Keratinocyte (primary cell): ENCODE data around the gene WFDC2. TPM values are rescaled to one million over a fixed set of nuclear protein-coding genes. Genes with fewer than 3 reads are reported as not detected.

Experiments
- DNase-seq: peaks from one replicate; pipeline ENCODE4 v3.0.0-alpha.2; 2011; ENCODE audit warnings: low read depth, missing footprints, low spot score
- FAIRE-seq: peaks from 2 replicates; lab custom pipeline; 2011; peaks lifted over from hg19 to GRCh38; lab: Jason Lieb, UNC
- H2AFZ ChIP-seq: 2 replicates; pipeline ENCODE4 v1.6.0; 2012; ENCODE audit warnings: low read length, control low read depth, inconsistent platforms; ENCODE audit not compliant: control insufficient read depth
- H3K27ac ChIP-seq: 2 replicates; pipeline ENCODE4 v1.5.1; 2011; ENCODE audit warnings: low read length; ENCODE audit not compliant: control insufficient read depth, insufficient read depth
- H3K27me3 ChIP-seq: 3 replicates; pipeline ENCODE4 v1.6.0; 2011; ENCODE audit warnings: low read length; ENCODE audit not compliant: control insufficient read depth, insufficient read depth; ENCODE audit errors: extremely low read depth
- H3K36me3 ChIP-seq, 2 experiments: 2 replicates in 1 of 2; 3 replicates in 1 of 2; pipeline ENCODE4 v1.5.1; 2011; ENCODE audit warnings: low read length in 2 of 2, mild to moderate bottlenecking in 1 of 2; ENCODE audit not compliant: control insufficient read depth in 2 of 2, insufficient read depth in 2 of 2; ENCODE audit errors: extremely low read depth in 1 of 2
- H3K4me1 ChIP-seq: 3 replicates; pipeline ENCODE4 v1.5.1; 2011; ENCODE audit warnings: low read length; ENCODE audit not compliant: control insufficient read depth, insufficient read depth; ENCODE audit errors: extremely low read depth
- H3K4me2 ChIP-seq: 3 replicates; pipeline ENCODE4 v1.6.0; 2011; ENCODE audit warnings: low read depth, low read length; ENCODE audit not compliant: control insufficient read depth, insufficient read depth; ENCODE audit errors: extremely low read depth
- H3K4me3 ChIP-seq, 3 experiments: fragments of 200-600 bp in 1 of 3; sonication (generic) in 1 of 3; 2 replicates in 2 of 3; 3 replicates in 1 of 3; pipeline ENCODE4 v1.5.1; 2011 to 2016; ENCODE audit warnings: low read length in 3 of 3, mild to moderate bottlenecking in 3 of 3, control low read depth in 2 of 3, inconsistent platforms in 1 of 3, low read depth in 1 of 3, mixed read lengths in 1 of 3, mixed run types in 1 of 3, moderate library complexity in 1 of 3; ENCODE audit not compliant: control insufficient read depth in 2 of 3, insufficient read depth in 2 of 3; ENCODE audit errors: extremely low read depth in 1 of 3
- H3K79me2 ChIP-seq: 2 replicates; pipeline ENCODE4 v1.6.0; 2012; ENCODE audit warnings: low read length; ENCODE audit not compliant: control insufficient read depth, insufficient read depth
- H3K9ac ChIP-seq: 3 replicates; pipeline ENCODE4 v1.6.0; 2011; ENCODE audit warnings: low read length; ENCODE audit not compliant: control insufficient read depth, insufficient read depth; ENCODE audit errors: extremely low read depth
- H3K9me1 ChIP-seq: 3 replicates; pipeline ENCODE4 v1.6.0; 2011; ENCODE audit warnings: low read length; ENCODE audit not compliant: control insufficient read depth, insufficient read depth; ENCODE audit errors: extremely low read depth
- H3K9me3 ChIP-seq: 2 replicates; pipeline ENCODE4 v1.5.1; 2012; ENCODE audit warnings: low read depth, low read length; ENCODE audit not compliant: control insufficient read depth
- H4K20me1 ChIP-seq: 3 replicates; pipeline ENCODE4 v1.6.0; 2011; ENCODE audit warnings: low read length; ENCODE audit not compliant: control insufficient read depth, insufficient read depth; ENCODE audit errors: extremely low read depth
- EZH2 ChIP-seq: IDR thresholded peaks from one replicate; pipeline ENCODE4 v1.6.1; 2012; ENCODE audit warnings: inconsistent platforms, mild to moderate bottlenecking, low read length, moderate library complexity
- dilution Hi-C: fragments of 300-500 bp; cut with MboI; formaldehyde crosslinking; loops from one replicate; pipeline ENCODE4 v1.7.0; 2020; ENCODE audit warnings: low sequenced_read_pairs; ENCODE audit not compliant: extremely low pct_ligation_motif_present
- polyA plus RNA-seq, 5 experiments: library from polyadenylated mRNA; depleted of rRNA in 3 of 5; stranded (reverse) in 3 of 5; stranded (forward) in 1 of 5; unstranded in 1 of 5; fragments of >200 nt; gene quantifications; 1 replicate in 1 of 5; 2 replicates in 3 of 5; 3 replicates in 1 of 5; pipeline versions ENCODE4 v1.2.1 to v1.2.3, GENCODE V29; 2011 to 2012; ENCODE audit warnings: missing spikeins in 2 of 5, low read depth in 1 of 5, low replicate concordance in 1 of 5
- TF ChIP-seq, protein P1 (sequence below), 3 experiments: IDR thresholded peaks in 1 of 3; conservative IDR thresholded peaks in 1 of 3; optimal IDR thresholded peaks in 1 of 3; 2 replicates in 2 of 3; 3 replicates in 1 of 3; pipeline versions ENCODE3 to v1.5.1; 2011; ENCODE audit warnings: low read length in 3 of 3, mild to moderate bottlenecking in 3 of 3, moderate library complexity in 2 of 3, control low read depth in 1 of 3, inconsistent platforms in 1 of 3; ENCODE audit not compliant: insufficient read depth in 2 of 3; ENCODE audit errors: extremely low read depth in 1 of 3

The WFDC2 gene
- polyA plus RNA-seq, 1 donor (not counting 4 experiments of a cell fraction or from before 2014, with no cell fraction given), result not detected

- Histone ChIP-seq H3K4me3 (no peak overlapping the region), H3K4me2 (no peak overlapping the region), H3K9ac (no peak overlapping the region), H3K27me3 (peaks cover 58% of the 10 kb centered on the region), H2AFZ (no peak overlapping the region), H3K79me2 (no peaks in the 10 kb centered on the region), H3K27ac (no peak overlapping the region), H4K20me1 (no peaks in the 10 kb centered on the region), H3K9me3 (no peaks in the 10 kb centered on the region), H3K36me3 (no peaks in the 10 kb centered on the region), H3K4me1 (peaks cover 5% of the 10 kb centered on the region), H3K9me1 (no peaks in the 10 kb centered on the region)
- DNase-seq, result no peak
- no peak for FAIRE-seq
- dilution Hi-C loops, result no loop called here
- TF ChIP-seq, protein P1, sequence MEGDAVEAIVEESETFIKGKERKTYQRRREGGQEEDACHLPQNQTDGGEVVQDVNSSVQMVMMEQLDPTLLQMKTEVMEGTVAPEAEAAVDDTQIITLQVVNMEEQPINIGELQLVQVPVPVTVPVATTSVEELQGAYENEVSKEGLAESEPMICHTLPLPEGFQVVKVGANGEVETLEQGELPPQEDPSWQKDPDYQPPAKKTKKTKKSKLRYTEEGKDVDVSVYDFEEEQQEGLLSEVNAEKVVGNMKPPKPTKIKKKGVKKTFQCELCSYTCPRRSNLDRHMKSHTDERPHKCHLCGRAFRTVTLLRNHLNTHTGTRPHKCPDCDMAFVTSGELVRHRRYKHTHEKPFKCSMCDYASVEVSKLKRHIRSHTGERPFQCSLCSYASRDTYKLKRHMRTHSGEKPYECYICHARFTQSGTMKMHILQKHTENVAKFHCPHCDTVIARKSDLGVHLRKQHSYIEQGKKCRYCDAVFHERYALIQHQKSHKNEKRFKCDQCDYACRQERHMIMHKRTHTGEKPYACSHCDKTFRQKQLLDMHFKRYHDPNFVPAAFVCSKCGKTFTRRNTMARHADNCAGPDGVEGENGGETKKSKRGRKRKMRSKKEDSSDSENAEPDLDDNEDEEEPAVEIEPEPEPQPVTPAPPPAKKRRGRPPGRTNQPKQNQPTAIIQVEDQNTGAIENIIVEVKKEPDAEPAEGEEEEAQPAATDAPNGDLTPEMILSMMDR (optimal IDR thresholded peaks at IDR 0.05 in 1 of 3, IDR thresholded peaks at IDR 0.05 in 1 of 3, conservative IDR thresholded peaks at IDR 0.05 in 1 of 3; ENCODE audit: extremely low read depth in 1 of 3, insufficient read depth in 2 of 3, low read length in 3 of 3), result no peak
- no peak for TF ChIP-seq EZH2
Measured at GRCh38 chr20:45465491-45466266, 3.9 kb upstream of the WFDC2 start.

- H3K4me1 ChIP-seq, result peaks cover 5% of the 10 kb centered on the region
- no peak overlapping the region for H3K4me3 ChIP-seq
- no peak overlapping the region for H3K4me2 ChIP-seq
- H3K9me1 ChIP-seq, result no peaks in the 10 kb centered on the region
- no peaks in the 10 kb centered on the region for H3K79me2 ChIP-seq
- no peak for FAIRE-seq
- TF ChIP-seq, protein P1 (optimal IDR thresholded peaks at IDR 0.05 in 1 of 3, IDR thresholded peaks at IDR 0.05 in 1 of 3, conservative IDR thresholded peaks at IDR 0.05 in 1 of 3; ENCODE audit: extremely low read depth in 1 of 3, insufficient read depth in 2 of 3, low read length in 3 of 3), result no peak
- no peak for TF ChIP-seq EZH2
- dilution Hi-C loops, result no loop called here
- H3K9me3 ChIP-seq, result no peaks in the 10 kb centered on the region
- H3K27ac ChIP-seq, result no peak overlapping the region
- no peak overlapping the region for H2AFZ ChIP-seq
- H4K20me1 ChIP-seq, result no peaks in the 10 kb centered on the region
- peaks cover 64% of the 10 kb centered on the region for H3K27me3 ChIP-seq
- H3K9ac ChIP-seq, result no peak overlapping the region
- no peak for DNase-seq
- H3K36me3 ChIP-seq, result no peaks in the 10 kb centered on the region
Measured at GRCh38 chr20:45467172-45467571, 2.4 kb upstream of the WFDC2 start.
